ENCODE results near the gene PIEZO2.

Gene PIEZO2

GRCh38 chr18:11035376-11035775 lies 114.0 kb downstream of the PIEZO2 start:
- H3K27me3 ChIP-seq (ENCODE audit: insufficient read depth, low read length, poor library complexity, severe bottlenecking), result no peaks in the 10 kb centered on the region
- H3K4me2 ChIP-seq (ENCODE audit: low read depth, low read length, poor library complexity, severe bottlenecking), result no peak overlapping the region
- H2AFZ ChIP-seq (ENCODE audit: low read length), result no peak overlapping the region
- no peaks in the 10 kb centered on the region for H3K36me3 ChIP-seq (ENCODE audit: insufficient read depth, low read length)
- no peaks in the 10 kb centered on the region for H3F3A ChIP-seq (ENCODE audit: low read depth)
- H3K9me2 ChIP-seq (replicated peaks; ENCODE audit: low read depth, low read length), result no peaks in the 10 kb centered on the region
- H3K9me3 ChIP-seq (ENCODE audit: insufficient read depth, low read depth, low read length), result no peaks in the 10 kb centered on the region
- peaks cover 29% of the 10 kb centered on the region for H3K4me1 ChIP-seq (ENCODE audit: insufficient read depth, low read length, poor library complexity, severe bottlenecking)
- H3K79me2 ChIP-seq (ENCODE audit: insufficient read depth, low read length), result no peaks in the 10 kb centered on the region
- TF ChIP-seq EZH2phosphoT487 (IDR thresholded peaks at IDR 0.05; ENCODE audit: borderline replicate concordance) (no peak), CTCF (conservative IDR thresholded peaks at IDR 0.05; ENCODE audit: low read length) (no peak)
- H3K4me3 ChIP-seq (ENCODE audit: low read length, poor library complexity, severe bottlenecking), result no peak overlapping the region
- no peak overlapping the region for H3K9ac ChIP-seq (ENCODE audit: low read depth, low read length, poor library complexity, severe bottlenecking)
- no peaks in the 10 kb centered on the region for H4K20me1 ChIP-seq (ENCODE audit: insufficient read depth, low read length, poor library complexity, severe bottlenecking)

- Histone ChIP-seq H3K4me1 (ENCODE audit: insufficient read depth, low read length, poor library complexity, severe bottlenecking) (peaks cover 29% of the 10 kb centered on the region), H3K9ac (ENCODE audit: low read depth, low read length, poor library complexity, severe bottlenecking) (no peak overlapping the region), H3K4me2 (ENCODE audit: low read depth, low read length, poor library complexity, severe bottlenecking) (no peak overlapping the region), H3K9me2 (replicated peaks; ENCODE audit: low read depth, low read length) (no peaks in the 10 kb centered on the region), H3K9me3 (ENCODE audit: insufficient read depth, low read depth, low read length) (no peaks in the 10 kb centered on the region), H2AFZ (ENCODE audit: low read length) (no peak overlapping the region), H3K36me3 (ENCODE audit: insufficient read depth, low read length) (no peaks in the 10 kb centered on the region), H3K27me3 (ENCODE audit: insufficient read depth, low read length, poor library complexity, severe bottlenecking) (no peaks in the 10 kb centered on the region), H3K4me3 (ENCODE audit: low read length, poor library complexity, severe bottlenecking) (no peak overlapping the region), H4K20me1 (ENCODE audit: insufficient read depth, low read length, poor library complexity, severe bottlenecking) (no peaks in the 10 kb centered on the region), H3F3A (ENCODE audit: low read depth) (no peaks in the 10 kb centered on the region), H3K79me2 (ENCODE audit: insufficient read depth, low read length) (no peaks in the 10 kb centered on the region)
- TF ChIP-seq CTCF (conservative IDR thresholded peaks at IDR 0.05; ENCODE audit: low read length), result no peak
- no peak for TF ChIP-seq EZH2phosphoT487 (IDR thresholded peaks at IDR 0.05; ENCODE audit: borderline replicate concordance)
Measured at GRCh38 chr18:11034884-11035283, 114.5 kb downstream of the PIEZO2 start.

GRCh38 chr18:11033503-11033902 lies 115.9 kb downstream of the PIEZO2 start:
- Histone ChIP-seq H3K36me3 (ENCODE audit: insufficient read depth, low read length) (no peaks in the 10 kb centered on the region), H2AFZ (ENCODE audit: low read length) (no peak overlapping the region), H3K4me1 (ENCODE audit: insufficient read depth, low read length, poor library complexity, severe bottlenecking) (peaks cover 21% of the 10 kb centered on the region), H3F3A (ENCODE audit: low read depth) (no peaks in the 10 kb centered on the region), H3K9me2 (replicated peaks; ENCODE audit: low read depth, low read length) (no peaks in the 10 kb centered on the region), H3K4me2 (ENCODE audit: low read depth, low read length, poor library complexity, severe bottlenecking) (no peak overlapping the region), H3K9ac (ENCODE audit: low read depth, low read length, poor library complexity, severe bottlenecking) (no peak overlapping the region), H3K9me3 (ENCODE audit: insufficient read depth, low read depth, low read length) (no peaks in the 10 kb centered on the region), H3K79me2 (ENCODE audit: insufficient read depth, low read length) (no peaks in the 10 kb centered on the region), H3K27me3 (ENCODE audit: insufficient read depth, low read length, poor library complexity, severe bottlenecking) (no peaks in the 10 kb centered on the region), H4K20me1 (ENCODE audit: insufficient read depth, low read length, poor library complexity, severe bottlenecking) (no peaks in the 10 kb centered on the region), H3K4me3 (ENCODE audit: low read length, poor library complexity, severe bottlenecking) (no peak overlapping the region)
- no peak for TF ChIP-seq EZH2phosphoT487 (IDR thresholded peaks at IDR 0.05; ENCODE audit: borderline replicate concordance)
- TF ChIP-seq CTCF (conservative IDR thresholded peaks at IDR 0.05; ENCODE audit: low read length), result no peak
